ENCODE data around the gene UTS2.
A peak's percentile ranks its signal among the peaks of the same experiment; 100 is the strongest.

UTS2 gene

GRCh38 chr1:7813677-7814373, 39.0 kb downstream of the UTS2 start:
- DNase-seq (ENCODE audit: low read depth in 3 of 3), result no peak

GRCh38 chr1:7811476-7811875, 41.4 kb downstream of the UTS2 start:
- DNase-seq (ENCODE audit: low read depth in 3 of 3), result no peak

GRCh38 chr1:7810395-7810794, 42.5 kb downstream of the UTS2 start:
- peak in 1 of 3 experiments; percentile 29 for DNase-seq (ENCODE audit: low read depth in 3 of 3)

GRCh38 chr1:7809742-7810141, 43.1 kb downstream of the UTS2 start:
- DNase-seq (ENCODE audit: low read depth in 3 of 3), result no peak

- DNase-seq (ENCODE audit: low read depth in 3 of 3), result no peak
Observed at GRCh38 chr1:7808253-7808844, 44.5 kb downstream of the UTS2 start.

GRCh38 chr1:7805460-7805859, 47.4 kb downstream of the UTS2 start:
- no peak for DNase-seq (ENCODE audit: low read depth in 3 of 3)
